ENCODE data around the gene MC1R.

DNA sequence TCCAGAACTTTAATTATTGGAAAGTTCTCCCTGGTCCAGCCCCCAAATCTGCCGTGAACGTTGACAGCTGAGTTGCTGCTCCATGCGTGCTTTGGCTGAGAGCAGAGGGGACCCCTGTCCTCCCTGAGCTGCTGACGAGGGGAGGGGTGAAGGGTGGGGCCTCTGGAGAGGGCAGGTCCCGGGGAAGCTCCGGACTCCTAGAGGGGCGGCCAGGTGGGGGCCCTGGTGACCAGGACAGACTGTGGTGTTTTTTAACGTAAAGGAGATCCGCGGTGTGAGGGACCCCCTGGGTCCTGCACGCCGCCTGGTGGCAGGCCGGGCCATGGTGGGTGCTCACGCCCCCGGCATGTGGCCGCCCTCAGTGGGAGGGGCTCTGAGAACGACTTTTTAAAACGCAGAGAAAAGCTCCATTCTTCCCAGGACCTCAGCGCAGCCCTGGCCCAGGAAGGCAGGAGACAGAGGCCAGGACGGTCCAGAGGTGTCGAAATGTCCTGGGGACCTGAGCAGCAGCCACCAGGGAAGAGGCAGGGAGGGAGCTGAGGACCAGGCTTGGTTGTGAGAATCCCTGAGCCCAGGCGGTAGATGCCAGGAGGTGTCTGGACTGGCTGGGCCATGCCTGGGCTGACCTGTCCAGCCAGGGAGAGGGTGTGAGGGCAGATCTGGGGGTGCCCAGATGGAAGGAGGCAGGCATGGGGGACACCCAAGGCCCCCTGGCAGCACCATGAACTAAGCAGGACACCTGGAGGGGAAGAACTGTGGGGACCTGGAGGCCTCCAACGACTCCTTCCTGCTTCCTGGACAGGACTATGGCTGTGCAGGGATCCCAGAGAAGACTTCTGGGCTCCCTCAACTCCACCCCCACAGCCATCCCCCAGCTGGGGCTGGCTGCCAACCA, at the start of gene MC1R:
- TF ChIP-seq TAF1 (IDR thresholded peaks at IDR 0.05; ENCODE audit: low read depth, low read length), result no peak
- no peak for TF ChIP-seq POLR2AphosphoS5 (IDR thresholded peaks at IDR 0.05; ENCODE audit: low read depth, low read length)
- no peak for TF ChIP-seq POU2F2 (IDR thresholded peaks at IDR 0.05; ENCODE audit: low read depth, low read length)
- no peak for TF ChIP-seq POLR2A (IDR thresholded peaks at IDR 0.05; ENCODE audit: low read depth, low read length)

All from GM12891 (cell line).